COLO668 (cell line): ENCODE measurements around the gene GOLIM4.
"Not testable (repeated sequence)": the region's sequence is repeated elsewhere in the genome, so short reads cannot be mapped to it uniquely, and the experiment has no call there.

Source experiments
- DNase-seq: peaks from one replicate; lab custom pipeline; 2025; ENCODE audit not compliant: unreplicated experiment; lab: John Stamatoyannopoulos, UW

Gene GOLIM4

GRCh38 chr3:168077091-168077490 is 18.6 kb downstream of the GOLIM4 start:
- DNase-seq: no peak

DNA sequence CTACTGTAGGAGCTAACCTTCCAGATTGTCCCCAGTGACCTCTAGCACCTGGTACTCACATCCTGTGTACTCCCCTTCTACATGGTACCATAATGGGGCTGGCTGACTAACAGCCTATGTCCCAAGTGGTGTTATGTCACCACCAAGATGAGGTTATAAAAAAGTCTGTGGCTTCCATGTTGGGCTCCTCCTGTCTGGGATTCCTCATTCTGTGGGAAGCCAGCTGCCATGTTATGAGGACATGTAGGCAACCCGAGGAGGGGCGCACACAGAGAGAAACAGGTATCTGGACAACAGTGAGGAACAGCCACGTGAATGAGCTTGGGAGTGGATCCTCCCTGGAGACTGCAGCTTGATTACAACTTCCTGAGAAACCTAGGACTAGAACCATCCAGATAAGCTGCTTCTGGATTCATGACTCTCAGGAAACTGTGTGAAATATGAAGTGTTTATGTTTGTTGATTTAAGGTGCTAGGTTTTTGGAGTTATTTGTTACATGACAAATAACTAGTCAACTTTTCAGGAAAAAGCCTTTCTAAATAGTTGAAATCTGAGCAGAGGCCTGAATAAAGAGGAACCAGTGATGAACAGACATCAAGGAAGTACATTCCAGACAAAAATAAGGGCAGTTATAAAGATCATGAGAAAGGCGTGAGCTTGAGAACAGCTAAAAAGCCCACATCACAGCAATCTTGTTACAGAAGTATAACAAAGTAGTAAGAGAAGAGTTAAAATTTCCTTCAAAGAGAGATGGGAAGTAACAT is 21.7 kb downstream of the GOLIM4 start:
- DNase-seq: no peak

GRCh38 chr3:168072323-168072650 is 23.4 kb downstream of the GOLIM4 start:
- no peak for DNase-seq

GRCh38 chr3:168071591-168072322 is 24.0 kb downstream of the GOLIM4 start:
- DNase-seq: no peak

GRCh38 chr3:168070919-168071318 is 24.8 kb downstream of the GOLIM4 start:
- DNase-seq: no peak

GRCh38 chr3:168068346-168068745 is 27.4 kb downstream of the GOLIM4 start:
- no peak for DNase-seq

GRCh38 chr3:168066882-168067281 is 28.8 kb downstream of the GOLIM4 start:
- DNase-seq: no peak

- no peak for DNase-seq
Observed at GRCh38 chr3:168065569-168065968, 30.2 kb downstream of the GOLIM4 start.

- no peak for DNase-seq
Observed at GRCh38 chr3:168063122-168063521, 32.6 kb downstream of the GOLIM4 start.

GRCh38 chr3:168062679-168063078 is 33.0 kb downstream of the GOLIM4 start:
- no peak for DNase-seq

GRCh38 chr3:168061332-168061996 is 34.3 kb downstream of the GOLIM4 start:
- DNase-seq: no peak

DNA sequence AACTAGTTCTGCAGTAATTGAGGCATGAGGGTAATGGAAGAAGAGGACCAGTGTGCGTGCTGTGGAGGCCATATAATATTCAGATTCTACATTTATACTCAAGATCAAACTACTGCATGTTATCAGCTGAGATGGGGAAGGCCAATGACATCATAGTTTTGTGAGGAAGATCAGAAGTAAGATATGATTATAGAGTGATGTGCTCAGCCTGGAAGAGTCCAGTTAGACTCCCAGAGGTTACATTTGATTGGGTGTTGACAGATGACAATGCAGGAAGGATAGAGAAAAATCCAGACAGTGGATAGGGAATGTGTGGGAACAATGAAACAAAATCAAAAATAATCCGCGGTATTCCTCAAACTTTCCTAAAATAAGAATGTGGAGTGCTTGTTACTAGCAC is 35.4 kb downstream of the GOLIM4 start:
- DNase-seq: no peak

- DNase-seq: no peak
Observed at GRCh38 chr3:168058481-168058880, 37.2 kb downstream of the GOLIM4 start.

GRCh38 chr3:168056398-168057230 is 39.1 kb downstream of the GOLIM4 start:
- DNase-seq: not testable (repeated sequence)

- no peak for DNase-seq
Observed at GRCh38 chr3:168054447-168054846, 41.3 kb downstream of the GOLIM4 start.

DNA sequence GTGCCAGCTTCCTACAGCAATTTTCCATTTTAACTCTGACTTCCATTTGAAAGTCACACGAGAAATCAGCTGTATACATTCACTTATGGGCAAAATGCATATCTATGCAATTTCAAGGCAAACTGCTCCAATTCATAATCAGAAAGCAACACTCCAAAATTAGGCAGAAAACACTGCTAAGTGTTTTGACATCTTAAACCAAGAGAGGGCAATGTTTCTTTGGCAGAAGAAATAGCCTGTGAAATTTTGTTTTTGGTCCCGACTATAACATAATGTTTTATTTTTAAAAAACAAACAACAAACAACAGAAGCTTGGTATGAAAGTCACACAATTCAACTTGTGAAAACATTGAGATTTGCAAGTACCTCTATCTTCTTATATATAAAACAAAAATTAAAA is 42.6 kb downstream of the GOLIM4 start:
- DNase-seq: no peak

DNA sequence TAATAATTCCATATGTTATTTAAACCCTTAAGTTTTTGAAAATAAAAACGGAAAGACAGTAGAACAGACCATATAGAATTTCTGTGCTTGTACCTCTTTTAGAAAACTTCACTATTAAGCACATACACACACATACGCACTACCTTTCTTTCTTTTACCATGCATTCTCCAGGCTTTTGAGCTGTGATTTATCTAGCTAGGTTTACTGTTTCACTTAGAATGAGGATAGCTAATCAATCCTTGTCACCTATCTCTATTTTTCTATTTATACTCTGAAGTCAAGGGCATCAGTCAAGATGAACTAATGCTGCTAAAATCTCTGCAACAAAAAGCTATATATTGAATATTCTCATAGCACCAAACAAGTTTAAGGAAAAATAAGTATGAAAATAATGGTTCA is 43.2 kb downstream of the GOLIM4 start:
- no peak for DNase-seq

GRCh38 chr3:168051531-168052471 is 43.9 kb downstream of the GOLIM4 start:
- DNase-seq: no peak

- DNase-seq: no peak
Observed at GRCh38 chr3:168051070-168051469, 44.7 kb downstream of the GOLIM4 start.

DNA sequence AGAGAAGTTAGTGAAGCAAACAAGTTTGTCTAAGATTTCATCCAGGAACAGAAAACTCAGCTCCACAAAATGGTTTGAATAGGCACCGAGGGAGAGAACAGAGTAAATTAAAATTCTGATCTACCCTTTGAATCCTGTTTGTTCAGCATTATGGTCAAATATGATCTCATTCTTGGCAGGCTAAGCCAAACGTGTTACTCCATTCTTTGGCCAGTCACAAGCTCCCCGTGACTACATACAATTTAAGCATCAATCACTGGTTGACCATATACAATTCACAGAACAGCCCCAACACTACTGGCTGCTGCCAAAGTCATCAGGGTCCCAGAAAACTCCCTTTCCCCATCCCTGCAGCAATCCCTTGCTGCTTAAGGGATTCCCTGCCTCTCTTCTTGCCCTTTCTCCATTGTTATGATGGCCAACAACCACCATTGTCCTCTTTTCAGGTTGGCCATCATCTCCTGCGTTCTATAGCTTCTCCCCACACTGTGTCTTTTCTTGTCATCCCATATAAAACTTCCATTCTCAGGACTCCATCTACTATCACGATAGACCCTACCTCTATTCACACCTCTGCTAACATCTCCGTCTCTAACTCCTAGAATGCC is 46.3 kb downstream of the GOLIM4 start:
- no peak for DNase-seq
